WTC11 (cell line): ENCODE results near the gene XPR1. TPM values are rescaled to one million over a fixed set of nuclear protein-coding genes. Genes with fewer than 3 reads are reported as not detected.

Experiments
- ATAC-seq: fragments of 200-7000 bp; cut with Tn5 transposase; 2 replicates; pipeline ENCODE4 v1.10.0; 2021; ENCODE audit warnings: mild to moderate bottlenecking, moderate library complexity
- CTCF ChIA-PET: fragments of 300-600 bp; sonication (Branson Sonifier 250); formaldehyde crosslinking; loops from one replicate; lab custom pipeline; 2021; ENCODE audit warnings: antibody characterized with exemption; lab: Charles Lee
- POLR2A ChIA-PET: fragments of 350-600 bp; sonication (Branson Sonifier 250); formaldehyde crosslinking; loops from one replicate; lab custom pipeline; 2021; ENCODE audit warnings: antibody characterized with exemption; lab: Charles Lee
- DNase-seq: peaks from one replicate; pipeline ENCODE4 v3.0.0; 2021; ENCODE audit warnings: low spot score
- H3K27ac Mint-ChIP-seq: 2 replicates; pipeline ENCODE4 v1.8.0; 2021; ENCODE audit warnings: mixed read lengths
- H3K27me3 Mint-ChIP-seq: 2 replicates; pipeline ENCODE4 v1.8.0; 2021; ENCODE audit warnings: low read depth, mild to moderate bottlenecking, moderate library complexity, mixed read lengths
- H3K36me3 Mint-ChIP-seq: 2 replicates; pipeline ENCODE4 v1.8.0; 2021; ENCODE audit warnings: mixed read lengths
- H3K4me1 Mint-ChIP-seq: 2 replicates; pipeline ENCODE4 v1.8.0; 2022; ENCODE audit warnings: mixed read lengths
- H3K4me3 Mint-ChIP-seq: 2 replicates; pipeline ENCODE4 v1.8.0; 2021; ENCODE audit warnings: mild to moderate bottlenecking, moderate library complexity, mixed read lengths
- H3K9me3 Mint-ChIP-seq: 2 replicates; pipeline ENCODE4 v1.8.0; 2021; ENCODE audit warnings: mixed read lengths
- ATF6 ChIP-seq: sonication (generic); formaldehyde crosslinking; IDR thresholded peaks from 2 replicates; pipeline ENCODE4 v1.8.1; 2023; ENCODE audit warnings: mild to moderate bottlenecking, missing genetic modification reagents
- EMX1 ChIP-seq: fragments of 250-450 bp; sonication (Bioruptor Pico); IDR thresholded peaks from 2 replicates; pipeline ENCODE4 v1.8.0; 2021; ENCODE audit warnings: mild to moderate bottlenecking
- GRHL2 ChIP-seq: fragments of 250-450 bp; sonication (Bioruptor Pico); IDR thresholded peaks from 2 replicates; pipeline ENCODE4 v1.8.0; 2022; ENCODE audit warnings: mild to moderate bottlenecking, moderate library complexity; ENCODE audit not compliant: insufficient replicate concordance, severe bottlenecking
- RORB ChIP-seq: fragments of 250-450 bp; sonication (Bioruptor Pico); IDR thresholded peaks from 2 replicates; pipeline ENCODE4 v1.9.0; 2021; ENCODE audit warnings: mild to moderate bottlenecking
- TEAD1 ChIP-seq: sonication (generic); formaldehyde crosslinking; IDR thresholded peaks from 2 replicates; pipeline ENCODE4 v1.8.0; 2022; ENCODE audit warnings: mild to moderate bottlenecking, missing genetic modification reagents
- ZNF232 ChIP-seq: sonication (generic); formaldehyde crosslinking; IDR thresholded peaks from 2 replicates; pipeline ENCODE4 v1.8.0; 2022; ENCODE audit warnings: mild to moderate bottlenecking, missing genetic modification reagents
- ZNF281 ChIP-seq: sonication (generic); formaldehyde crosslinking; IDR thresholded peaks from 2 replicates; pipeline ENCODE4 v1.8.0; 2023; ENCODE audit warnings: mild to moderate bottlenecking, missing genetic modification reagents
- ZNF532 ChIP-seq: fragments of 250-450 bp; sonication (Bioruptor Pico); IDR thresholded peaks from 2 replicates; pipeline ENCODE4 v1.9.0; 2021; ENCODE audit warnings: mild to moderate bottlenecking, borderline replicate concordance
- total RNA-seq: library from RNA; stranded (reverse); gene quantifications from 3 replicates; pipeline ENCODE4 v1.2.3, GENCODE V29; 2021

The XPR1 gene
- total RNA-seq, 1 experiment from 2014 or later: 34.6 TPM

GRCh38 chr1:180584869-180585268 is 47.0 kb upstream of the XPR1 start:
- ChIA-PET CTCF (no interaction called here), POLR2A (no interaction called here)
- Mint-ChIP-seq H3K27me3 (no peaks in the 10 kb centered on the region), H3K4me3 (no peak overlapping the region), H3K9me3 (peaks cover 11% of the 10 kb centered on the region), H3K36me3 (0 out of 2 replicates have a peak, but pooled peaks cover 2% of the 10 kb centered on the region), H3K4me1 (peaks cover 5% of the 10 kb centered on the region; the same call in 1 of the 2 replicates), H3K27ac (no peak overlapping the region)
- no peak for TF ChIP-seq EMX1 (CRISPR knock-in tag)
- no peak for TF ChIP-seq GRHL2 (CRISPR knock-in tag)
- TF ChIP-seq ZNF232 (CRISPR knock-in tag): no peak
- no peak for TF ChIP-seq RORB (CRISPR knock-in tag)
- no peak for ATAC-seq
- DNase-seq: no peak

- peaks cover 5% of the 10 kb centered on the region; the same call in 1 of the 2 replicates for H3K4me1 Mint-ChIP-seq
- CTCF ChIA-PET: no interaction called here
- POLR2A ChIA-PET: no interaction called here
These were observed 45.8 kb upstream of the XPR1 start for GRCh38 chr1:180585994-180586359.

More at GRCh38 chr1:180585994-180586359, 45.8 kb upstream of the XPR1 start:
- 0 out of 2 replicates have a peak, but pooled peaks cover 2% of the 10 kb centered on the region for H3K36me3 Mint-ChIP-seq
- no peak for ATAC-seq
- no peak for TF ChIP-seq ZNF232 (CRISPR knock-in tag)
- no peak for TF ChIP-seq ATF6 (CRISPR knock-in tag)
- no peak for TF ChIP-seq TEAD1 (CRISPR knock-in tag)
- no peak for TF ChIP-seq ZNF281 (CRISPR knock-in tag)
- no peak for TF ChIP-seq ZNF532
- TF ChIP-seq, all 79 proteins: peak for 0
- Mint-ChIP-seq H3K4me3 (no peak overlapping the region), H3K27me3 (no peaks in the 10 kb centered on the region), H3K9me3 (peaks cover 11% of the 10 kb centered on the region), H3K27ac (no peak overlapping the region)
- DNase-seq: no peak
